ENCODE measurements around the gene TSPAN18. TPM values are rescaled to one million over a fixed set of nuclear protein-coding genes. Genes with fewer than 3 reads are reported as not detected.

TSPAN18 gene
- total RNA-seq, 4 donors from 2014 or later = 31.1 to 74.6 (median 34.7) TPM

GRCh38 chr11:44878711-44879110 is 151.9 kb downstream of the TSPAN18 start:
- no peak overlapping the region for H3K4me3 ChIP-seq
- H3K4me1 ChIP-seq = peaks cover 0 to 33% (median 5%) of the 10 kb centered on the region in 3 donors
- ATAC-seq = no peak
- no peak overlapping the region for H3K27ac ChIP-seq
- no peaks in the 10 kb centered on the region for H3K27me3 ChIP-seq
- 67 to 85% methylated on average over 1 to 6 of the region's 6 CpGs for WGBS, 2 donors (ENCODE audit: low coverage in 1 of 2)
- TF ChIP-seq CTCF (IDR thresholded peaks at IDR 0.05) = no peak
- TF ChIP-seq POLR2A (IDR thresholded peaks at IDR 0.05) = no peak
- no peak for TF ChIP-seq POLR2AphosphoS5 (IDR thresholded peaks at IDR 0.05)
- TF ChIP-seq EP300 (IDR thresholded peaks at IDR 0.05) = no peak
- no peaks in the 10 kb centered on the region for H3K9me3 ChIP-seq
- H3K36me3 ChIP-seq = no peaks in the 10 kb centered on the region

- no peak for TF ChIP-seq CTCF (IDR thresholded peaks at IDR 0.05)
- TF ChIP-seq POLR2A (IDR thresholded peaks at IDR 0.05) = no peak
- TF ChIP-seq POLR2AphosphoS5 (IDR thresholded peaks at IDR 0.05) = no peak
- TF ChIP-seq EP300 (IDR thresholded peaks at IDR 0.05) = no peak
- Histone ChIP-seq H3K27me3 (no peaks in the 10 kb centered on the region), H3K27ac (peak overlapping the region in 1 of 4 donors; percentile 26), H3K9me3 (no peaks in the 10 kb centered on the region), H3K4me3 (no peak overlapping the region), H3K4me1 (peaks cover 0 to 33% (median 5%) of the 10 kb centered on the region in 3 donors), H3K36me3 (no peaks in the 10 kb centered on the region)
- no peak for ATAC-seq
- WGBS, 2 donors (ENCODE audit: low coverage in 1 of 2) = 84 to 98% methylated on average over 5 to 7 of the region's 7 CpGs
Observed at GRCh38 chr11:44879432-44879831, 152.7 kb downstream of the TSPAN18 start.

GRCh38 chr11:44880511-44880910 is 153.7 kb downstream of the TSPAN18 start:
- WGBS, 2 donors (ENCODE audit: low coverage in 1 of 2) = no CpG with 5 or more reads among the region's 6 CpGs
- Histone ChIP-seq H3K36me3 (no peaks in the 10 kb centered on the region), H3K9me3 (no peaks in the 10 kb centered on the region), H3K27me3 (no peaks in the 10 kb centered on the region), H3K27ac (no peak overlapping the region), H3K4me3 (no peak overlapping the region), H3K4me1 (peaks cover 0 to 37% (median 7%) of the 10 kb centered on the region in 3 donors)
- ATAC-seq = no peak
- no peak for TF ChIP-seq POLR2AphosphoS5 (IDR thresholded peaks at IDR 0.05)

- H3K4me1 ChIP-seq = peaks cover 0 to 38% (median 10%) of the 10 kb centered on the region in 3 donors
- no peak for ATAC-seq
- no peak for TF ChIP-seq POLR2AphosphoS5 (IDR thresholded peaks at IDR 0.05)
- TF ChIP-seq CTCF (IDR thresholded peaks at IDR 0.05) = no peak
- TF ChIP-seq EP300 (IDR thresholded peaks at IDR 0.05) = no peak
- no peak for TF ChIP-seq POLR2A (IDR thresholded peaks at IDR 0.05)
- no peaks in the 10 kb centered on the region for H3K9me3 ChIP-seq
- no peaks in the 10 kb centered on the region for H3K27me3 ChIP-seq
- WGBS, 2 donors (ENCODE audit: low coverage in 1 of 2) = 86% methylated on average over 1 of the region's 4 CpGs; no CpG with 5 or more reads in 1 of the 2 donors
- H3K36me3 ChIP-seq = no peaks in the 10 kb centered on the region
- no peak overlapping the region for H3K4me3 ChIP-seq
- no peak overlapping the region for H3K27ac ChIP-seq
Observed at GRCh38 chr11:44880953-44881352, 154.2 kb downstream of the TSPAN18 start.

- no peak overlapping the region for H3K27ac ChIP-seq
- no peak for ATAC-seq
- no peak overlapping the region for H3K4me3 ChIP-seq
- WGBS, 2 donors (ENCODE audit: low coverage in 1 of 2) = 59 to 79% methylated on average over 4 to 5 of the region's 6 CpGs
- H3K36me3 ChIP-seq = no peaks in the 10 kb centered on the region
- no peak for TF ChIP-seq POLR2AphosphoS5 (IDR thresholded peaks at IDR 0.05)
- TF ChIP-seq CTCF (IDR thresholded peaks at IDR 0.05) = no peak
- TF ChIP-seq POLR2A (IDR thresholded peaks at IDR 0.05) = no peak
- no peak for TF ChIP-seq EP300 (IDR thresholded peaks at IDR 0.05)
- peaks cover 3 to 39% (median 22%) of the 10 kb centered on the region in 3 donors for H3K4me1 ChIP-seq
- H3K27me3 ChIP-seq = no peaks in the 10 kb centered on the region
- H3K9me3 ChIP-seq = no peaks in the 10 kb centered on the region
Observed at GRCh38 chr11:44883277-44883676, 156.5 kb downstream of the TSPAN18 start.

Measured in gastroesophageal sphincter (tissue), 4 donors.